GM21381 (cell line): Measurements from ENCODE around the gene FGB.

Experiments used
- ATAC-seq: cut with Tn5 transposase; IDR thresholded peaks from one replicate; pipeline ENCODE4 v1.9.1; 2021; ENCODE audit warnings: mild to moderate bottlenecking, moderate library complexity; ENCODE audit not compliant: unreplicated experiment

The FGB gene

DNA sequence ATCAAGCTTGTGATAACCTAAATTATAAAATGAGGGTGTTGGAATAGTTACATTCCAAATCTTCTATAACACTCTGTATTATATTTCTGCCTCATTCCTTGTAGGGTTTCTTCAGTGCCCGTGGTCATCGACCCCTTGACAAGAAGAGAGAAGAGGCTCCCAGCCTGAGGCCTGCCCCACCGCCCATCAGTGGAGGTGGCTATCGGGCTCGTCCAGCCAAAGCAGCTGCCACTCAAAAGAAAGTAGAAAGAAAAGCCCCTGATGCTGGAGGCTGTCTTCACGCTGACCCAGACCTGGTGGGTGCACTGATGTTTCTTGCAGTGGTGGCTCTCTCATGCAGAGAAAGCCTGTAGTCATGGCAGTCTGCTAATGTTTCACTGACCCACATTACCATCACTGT, 2.9 kb downstream of the FGB start:
- no peak for ATAC-seq

DNA sequence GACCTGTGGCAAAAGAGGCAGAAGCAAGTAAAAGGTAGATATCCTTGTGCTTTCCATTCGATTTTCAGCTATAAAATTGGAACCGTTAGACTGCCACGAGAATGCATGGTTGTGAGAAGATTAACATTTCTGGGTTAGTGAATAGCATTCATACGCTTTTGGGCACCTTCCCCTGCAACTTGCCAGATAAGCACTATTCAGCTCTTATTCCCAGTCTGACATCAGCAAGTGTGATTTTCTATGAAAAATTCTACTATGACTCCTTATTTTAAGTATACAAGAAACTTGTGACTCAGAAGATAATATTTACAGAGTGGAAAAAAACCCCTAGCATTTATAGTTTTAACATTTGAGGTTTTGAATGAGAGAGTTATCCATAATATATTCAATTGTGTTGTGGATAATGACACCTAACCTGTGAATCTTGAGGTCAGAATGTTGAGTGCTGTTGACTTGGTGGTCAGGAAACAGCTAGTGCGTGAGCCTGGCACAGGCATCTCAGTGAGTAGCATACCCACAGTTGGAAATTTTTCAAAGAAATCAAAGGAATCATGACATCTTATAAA, 3.9 kb downstream of the FGB start:
- no peak for ATAC-seq

DNA sequence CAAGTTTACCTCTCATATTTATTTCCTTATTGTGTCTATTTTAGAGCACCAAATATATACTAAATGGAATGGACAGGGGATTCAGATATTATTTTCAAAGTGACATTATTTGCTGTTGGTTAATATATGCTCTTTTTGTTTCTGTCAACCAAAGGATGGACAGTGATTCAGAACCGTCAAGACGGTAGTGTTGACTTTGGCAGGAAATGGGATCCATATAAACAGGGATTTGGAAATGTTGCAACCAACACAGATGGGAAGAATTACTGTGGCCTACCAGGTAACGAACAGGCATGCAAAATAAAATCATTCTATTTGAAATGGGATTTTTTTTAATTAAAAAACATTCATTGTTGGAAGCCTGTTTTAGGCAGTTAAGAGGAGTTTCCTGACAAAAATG, 6.2 kb downstream of the FGB start:
- no peak for ATAC-seq

DNA sequence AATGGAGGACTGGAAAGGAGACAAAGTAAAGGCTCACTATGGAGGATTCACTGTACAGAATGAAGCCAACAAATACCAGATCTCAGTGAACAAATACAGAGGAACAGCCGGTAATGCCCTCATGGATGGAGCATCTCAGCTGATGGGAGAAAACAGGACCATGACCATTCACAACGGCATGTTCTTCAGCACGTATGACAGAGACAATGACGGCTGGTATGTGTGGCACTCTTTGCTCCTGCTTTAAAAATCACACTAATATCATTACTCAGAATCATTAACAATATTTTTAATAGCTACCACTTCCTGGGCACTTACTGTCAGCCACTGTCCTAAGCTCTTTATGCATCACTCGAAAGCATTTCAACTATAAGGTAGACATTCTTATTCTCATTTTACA, 6.8 kb downstream of the FGB start:
- no peak for ATAC-seq

DNA sequence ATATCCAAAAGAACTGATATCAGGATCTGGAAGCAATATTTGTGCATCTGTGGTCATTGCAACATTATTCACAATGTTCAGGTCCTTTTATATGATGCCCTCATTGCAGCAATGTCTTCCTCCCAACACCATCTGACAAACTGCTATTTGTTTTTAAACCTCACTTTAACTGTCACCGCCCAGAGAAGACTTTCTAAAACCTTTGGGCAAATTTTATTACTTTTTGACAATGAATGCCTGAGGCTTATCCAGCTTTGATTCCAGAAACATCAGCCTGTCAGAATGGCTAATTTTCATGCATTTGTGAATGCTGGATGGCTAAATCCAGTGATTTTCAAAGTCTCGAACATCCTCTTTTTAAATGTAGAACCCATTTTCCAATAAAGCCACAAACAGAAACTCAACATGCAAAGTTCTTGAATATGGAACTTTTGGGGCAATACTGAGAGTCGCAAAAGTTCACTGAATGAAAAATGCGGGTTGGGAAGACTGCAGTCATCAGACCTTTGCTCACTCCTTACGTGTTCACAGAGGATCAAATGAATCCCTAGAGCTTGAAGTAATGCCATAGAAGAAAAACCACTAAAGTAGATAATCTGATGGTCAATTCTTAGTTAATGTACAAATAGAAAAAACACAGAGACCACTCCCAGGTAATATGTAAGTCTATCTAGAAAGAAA, 10.5 kb downstream of the FGB start:
- ATAC-seq, result no peak

DNA sequence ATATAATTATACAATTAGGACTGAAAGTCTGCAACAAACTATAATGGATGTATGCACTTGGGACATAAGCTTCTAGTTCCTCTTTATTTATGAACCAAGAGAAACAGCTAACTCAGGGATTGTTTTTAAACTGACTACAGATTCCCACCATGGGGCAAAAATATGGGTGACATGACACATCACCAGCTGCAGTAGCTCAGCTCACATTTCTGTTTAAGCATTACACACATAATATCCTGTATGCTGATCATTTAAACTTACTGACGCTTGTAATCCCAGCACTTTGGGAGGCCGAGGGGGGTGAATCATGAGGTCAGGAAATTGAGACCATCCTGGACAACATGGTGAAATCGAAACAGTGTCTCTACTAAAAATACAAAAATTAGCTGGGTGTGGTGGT, 11.5 kb downstream of the FGB start:
- ATAC-seq, result no peak

DNA sequence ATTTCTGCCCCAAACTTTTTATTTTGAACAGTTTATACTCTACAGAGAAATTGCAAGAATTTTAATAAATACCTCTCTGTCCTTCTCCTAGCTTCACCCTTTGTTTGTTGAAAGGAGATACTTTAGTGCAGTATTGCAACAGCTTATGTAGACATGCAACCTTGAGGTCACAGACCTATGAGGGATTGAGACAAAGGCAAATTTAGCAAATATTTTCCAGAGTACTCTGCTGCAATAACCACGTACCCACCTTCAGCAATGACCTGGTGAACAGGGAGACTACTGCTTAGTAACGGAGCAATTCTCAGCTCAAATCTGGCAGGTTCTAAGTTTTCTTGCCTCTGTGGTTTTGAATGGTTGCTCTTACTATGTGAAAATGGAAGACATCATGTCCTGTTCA, 14.5 kb downstream of the FGB start:
- no peak for ATAC-seq

DNA sequence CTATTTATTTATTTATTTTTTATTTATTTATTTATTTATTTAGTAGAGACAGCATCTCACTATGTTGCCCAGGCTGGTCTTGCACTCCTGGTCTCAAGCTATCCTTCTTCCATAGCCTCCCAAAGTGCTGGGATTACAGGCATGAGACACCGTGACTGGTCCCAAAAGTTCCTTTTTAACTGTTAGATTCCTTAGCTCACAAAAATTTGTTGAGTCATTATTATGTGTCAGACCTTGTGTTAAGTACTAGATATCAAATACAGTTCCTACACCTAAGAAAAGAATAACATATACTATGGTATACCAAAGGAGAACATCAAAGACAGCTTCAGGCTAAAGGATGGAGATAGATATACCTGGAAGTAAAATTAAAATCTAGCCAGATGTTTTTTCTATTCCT, 16.1 kb downstream of the FGB start:
- ATAC-seq, result no peak

DNA sequence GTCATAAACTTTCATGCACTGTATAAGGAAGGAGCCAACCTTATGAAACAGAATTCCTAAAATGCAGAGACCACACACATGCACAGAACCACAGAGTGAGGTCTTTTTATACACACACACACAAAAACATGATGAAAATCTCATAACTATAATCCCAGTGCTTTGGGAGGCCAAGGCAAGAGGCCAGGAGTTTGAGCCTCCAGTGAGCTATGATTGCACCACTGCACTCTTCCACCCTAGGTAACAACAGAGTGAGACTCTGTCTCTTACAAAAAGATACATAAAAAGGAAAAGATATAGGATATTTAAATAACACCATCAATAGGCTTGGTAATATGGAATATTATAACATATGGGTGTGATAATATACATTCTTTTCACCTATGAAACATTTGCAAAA, 17.1 kb downstream of the FGB start:
- ATAC-seq, result no peak

DNA sequence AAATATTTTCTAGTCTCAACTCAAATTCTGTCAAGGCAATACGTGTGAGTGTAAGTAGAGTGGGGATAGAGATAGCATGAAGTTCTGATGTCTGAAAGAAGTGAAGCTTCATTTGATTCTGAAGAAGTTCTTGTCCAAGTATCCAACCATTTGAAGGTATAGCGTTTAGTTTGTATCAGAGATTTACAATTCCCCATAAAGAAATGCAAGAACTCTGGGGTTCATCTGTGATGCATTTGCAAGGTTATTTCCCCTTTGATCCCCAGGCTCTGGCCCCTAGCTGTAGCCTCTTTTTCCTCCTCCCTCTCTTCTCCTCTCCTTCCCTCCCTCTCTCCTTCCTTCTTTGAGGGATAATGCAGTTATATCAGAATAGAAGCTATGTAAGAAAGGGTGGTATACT, 19.9 kb downstream of the FGB start:
- ATAC-seq, result no peak

DNA sequence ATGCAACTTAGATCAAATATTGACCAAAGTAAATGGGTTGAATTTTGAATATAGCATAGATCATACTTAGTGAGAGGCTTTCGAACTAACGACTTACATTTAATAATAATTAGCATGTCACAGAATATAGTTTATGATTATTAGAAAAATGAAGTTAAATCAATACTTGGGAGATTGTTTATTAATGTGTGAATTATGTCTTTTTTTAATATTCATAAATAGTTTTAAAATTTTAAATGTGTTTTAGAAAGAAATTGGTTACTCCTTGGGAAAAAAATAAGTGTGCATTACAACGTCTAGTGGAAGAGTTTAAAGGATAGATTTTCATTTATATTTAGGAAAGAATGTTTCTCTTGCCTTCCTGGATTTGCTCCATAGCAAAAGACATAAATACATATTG, 20.4 kb downstream of the FGB start:
- no peak for ATAC-seq

DNA sequence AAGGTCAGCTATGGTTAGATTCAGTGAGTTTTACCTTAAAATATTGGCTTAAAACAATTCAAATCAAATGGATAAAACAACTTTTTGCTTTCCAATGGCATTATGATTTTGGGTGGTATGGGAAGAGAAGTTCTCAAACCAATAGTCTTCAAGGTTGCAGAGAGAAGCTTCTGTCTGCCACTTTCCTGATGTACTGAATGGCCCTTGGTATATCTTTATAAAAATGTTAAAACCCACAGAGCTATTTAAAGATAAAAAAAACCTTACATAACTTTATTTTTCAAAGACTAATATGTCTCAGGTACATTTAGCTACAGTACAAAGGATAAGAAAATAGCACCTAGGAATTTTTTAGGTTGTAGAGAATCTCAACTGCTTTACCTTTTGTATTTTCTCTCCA, 20.9 kb downstream of the FGB start:
- ATAC-seq, result no peak

DNA sequence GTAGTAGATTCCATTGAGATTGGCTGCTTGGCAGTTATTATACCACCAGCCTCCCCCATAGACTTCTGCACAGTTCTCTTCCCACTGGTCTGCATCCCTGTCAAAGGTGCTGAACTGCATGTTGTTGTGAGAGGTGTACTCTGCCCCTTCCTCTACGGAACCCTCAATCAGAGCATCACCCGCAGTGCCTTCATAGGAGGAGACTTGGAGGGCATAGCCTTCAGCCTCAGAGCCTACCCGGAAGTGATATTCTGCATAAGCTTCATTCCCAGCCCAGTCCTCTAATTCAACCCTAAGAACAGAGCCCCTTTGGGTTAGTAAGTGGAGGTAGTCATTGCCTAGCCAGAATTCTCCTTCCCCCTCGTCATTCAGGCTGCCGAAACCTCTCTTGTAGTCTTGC, 21.4 kb downstream of the FGB start:
- ATAC-seq, result no peak

DNA sequence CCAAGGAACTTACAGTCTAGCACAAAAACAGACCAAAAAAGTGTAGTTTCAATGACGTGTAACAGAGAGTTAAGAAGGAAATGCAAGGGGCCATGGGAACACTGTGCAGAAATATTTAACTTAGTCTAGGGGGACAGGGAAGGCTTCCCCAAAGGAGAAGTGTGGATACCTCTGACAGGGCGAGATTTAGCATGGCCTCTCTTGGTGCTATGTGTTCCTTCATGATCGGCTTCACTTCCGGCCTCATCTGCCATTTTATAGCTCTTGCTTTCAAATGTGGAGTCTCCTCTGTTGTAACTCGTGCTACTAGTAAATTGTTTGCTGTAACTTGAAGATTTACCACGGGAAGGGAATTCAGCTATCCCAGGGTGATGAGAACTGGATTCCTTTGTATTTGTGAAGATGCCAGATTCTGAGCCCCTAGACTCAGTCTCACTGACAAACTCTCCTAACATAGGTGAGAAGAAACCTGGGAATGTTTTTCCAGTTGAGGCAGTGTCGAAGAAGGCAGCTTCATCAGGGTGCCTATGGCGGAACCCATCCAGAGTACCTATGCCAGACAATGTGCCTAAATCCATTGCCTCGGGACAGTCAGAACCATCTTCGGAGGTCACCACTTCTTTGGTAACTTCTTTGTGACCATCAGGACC, 22.7 kb downstream of the FGB start:
- no peak for ATAC-seq

DNA sequence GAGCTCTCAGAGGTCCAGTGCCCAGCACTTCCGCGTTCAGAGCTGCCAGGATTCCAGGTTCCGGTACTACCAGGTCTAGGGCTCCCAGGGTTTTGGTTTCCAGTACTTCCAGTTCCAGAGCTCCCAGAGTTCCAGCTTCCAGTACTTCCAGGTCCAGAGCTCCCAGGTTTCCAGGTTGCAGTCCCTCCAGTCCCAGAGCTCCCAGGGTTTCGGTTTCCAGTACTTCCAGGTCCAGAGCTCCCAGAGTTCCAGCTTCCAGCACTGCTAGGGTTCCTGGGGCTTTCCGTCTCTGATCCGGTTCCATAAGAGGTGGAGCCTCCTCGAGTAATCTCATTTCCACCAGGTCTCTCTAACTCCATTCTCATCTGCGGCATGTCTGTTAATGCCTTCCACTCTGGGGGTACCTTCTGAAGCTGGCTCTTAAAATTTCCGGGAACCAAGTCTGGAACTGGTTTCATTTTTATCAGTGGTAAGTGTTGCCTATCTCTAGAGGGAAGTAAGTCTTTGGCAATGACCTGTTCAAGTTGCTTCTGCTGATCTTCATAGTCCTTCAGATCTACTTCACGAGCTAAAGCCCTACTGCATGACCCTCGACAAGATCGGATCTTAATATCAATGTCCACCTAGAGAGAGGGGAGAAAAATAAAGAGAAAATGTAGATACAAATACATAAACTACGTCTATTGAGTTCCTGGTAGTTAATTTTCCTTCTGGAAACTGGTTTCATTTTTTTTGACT, 23.7 kb downstream of the FGB start:
- no peak for ATAC-seq

DNA sequence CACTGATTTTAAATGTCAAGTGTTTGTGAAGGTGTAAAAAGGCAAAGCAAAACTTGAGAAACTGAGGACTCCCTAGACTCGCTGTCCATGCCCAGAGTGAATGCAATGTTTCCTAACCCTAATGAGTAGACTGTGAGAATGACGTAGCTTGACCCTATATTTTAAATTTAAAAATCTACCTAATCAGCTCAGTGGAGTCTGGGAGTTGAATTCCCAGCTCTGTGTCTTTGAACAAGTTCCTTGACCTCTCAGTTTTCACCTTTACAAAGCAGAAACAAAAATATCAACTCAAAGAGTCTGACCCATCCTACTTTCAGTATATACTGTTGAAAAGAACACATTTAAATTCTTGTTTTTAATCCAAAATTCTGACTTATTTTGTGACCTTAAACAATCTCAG, 25.4 kb downstream of the FGB start:
- no peak for ATAC-seq

DNA sequence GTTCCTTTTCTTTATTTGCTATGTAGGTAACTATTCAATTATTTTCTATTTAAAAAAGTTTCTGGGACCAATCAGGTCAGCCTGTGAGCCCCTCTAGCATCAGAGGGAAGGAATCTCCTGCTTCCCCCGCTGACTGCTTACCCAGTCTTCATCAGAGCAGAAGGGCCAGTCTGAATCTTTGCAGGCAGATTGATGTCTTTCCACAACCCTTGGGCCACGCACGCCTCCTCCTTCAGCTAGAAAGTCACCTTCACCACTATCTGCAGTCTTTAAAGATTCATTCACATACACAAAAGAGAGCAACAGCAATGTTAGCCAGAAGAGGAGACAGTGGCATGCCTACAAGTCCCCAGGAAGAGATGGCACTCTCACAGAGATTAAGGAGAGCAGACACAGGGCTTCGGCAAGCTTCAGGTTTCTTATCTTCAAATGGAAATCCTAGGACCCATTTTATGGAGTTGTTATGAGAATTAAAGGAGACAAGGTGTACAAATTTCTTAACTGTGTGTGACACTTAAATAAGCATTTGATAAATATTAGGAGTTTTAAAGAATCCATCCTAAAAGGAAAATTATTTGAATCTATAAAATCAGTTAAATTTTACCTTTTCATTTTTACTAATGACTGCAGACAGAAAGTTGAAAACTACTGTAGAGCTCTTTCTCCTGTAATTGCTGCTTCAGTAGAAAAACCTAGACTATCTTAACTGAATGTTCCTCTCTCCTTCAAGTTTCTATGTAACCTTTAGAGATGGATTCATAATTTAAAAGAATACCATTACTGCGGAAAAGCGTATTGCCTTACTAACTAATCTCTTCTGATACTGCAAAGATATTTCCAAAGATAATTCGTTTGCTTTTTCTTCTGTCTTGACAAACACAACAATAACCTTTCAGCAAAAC, 26.7 kb downstream of the FGB start:
- no peak for ATAC-seq

DNA sequence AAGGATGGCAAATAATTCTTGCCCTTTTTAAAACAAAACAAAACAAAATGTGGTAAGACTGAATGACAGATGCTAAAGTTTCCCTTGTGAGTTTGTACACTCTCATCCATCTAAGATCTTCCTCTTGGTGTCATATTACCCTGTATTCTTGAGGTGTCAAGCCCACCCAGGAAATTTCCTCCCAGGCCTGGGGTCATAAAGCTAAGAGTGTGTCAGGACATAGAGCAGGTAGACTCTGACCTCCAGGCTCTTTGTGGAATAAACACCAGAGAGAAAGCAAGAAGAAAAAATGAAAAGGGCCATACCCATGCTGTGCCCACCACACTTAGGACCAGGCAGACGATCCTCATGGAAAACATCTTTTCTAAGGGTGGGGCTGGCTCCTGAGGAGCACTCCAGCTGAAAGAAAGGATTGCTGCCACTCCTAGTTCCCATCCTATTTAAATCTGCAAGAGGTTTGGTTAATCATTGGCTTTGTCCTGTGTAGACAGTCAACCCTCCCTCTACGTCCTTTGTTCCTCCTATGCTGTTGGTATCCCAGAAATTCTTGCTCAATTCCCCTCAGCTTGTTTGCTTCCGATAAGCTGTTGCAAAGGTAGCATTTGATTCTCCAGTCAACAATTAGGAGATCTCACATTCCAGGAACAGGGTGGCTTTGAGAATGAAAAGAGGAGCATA, 27.7 kb downstream of the FGB start, which contains the start of gene FGA:
FGA (minus strand) TSS at position 414 of the 678 bp plus-strand sequence; CDS start at position 359, 55 bp downstream.
- no peak for ATAC-seq

DNA sequence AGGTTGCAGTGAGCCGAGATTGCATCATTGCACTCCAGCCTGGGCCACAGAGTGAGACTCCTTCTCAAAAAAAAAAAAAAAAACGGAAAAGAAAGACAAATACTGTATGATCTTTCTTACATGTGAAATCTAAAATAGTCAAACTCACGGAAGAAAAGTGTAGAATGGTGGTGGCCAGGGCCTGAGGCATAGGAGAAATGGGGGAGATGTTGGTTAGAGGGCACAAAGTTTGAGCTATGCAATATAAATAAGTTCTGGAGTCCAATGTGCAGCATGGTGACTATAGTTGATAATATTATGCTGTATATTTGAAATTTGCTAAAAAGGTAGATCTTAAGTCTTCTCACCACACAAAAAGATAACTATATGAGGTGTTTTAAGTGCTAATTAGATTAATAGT, 29.1 kb downstream of the FGB start:
- no peak for ATAC-seq

DNA sequence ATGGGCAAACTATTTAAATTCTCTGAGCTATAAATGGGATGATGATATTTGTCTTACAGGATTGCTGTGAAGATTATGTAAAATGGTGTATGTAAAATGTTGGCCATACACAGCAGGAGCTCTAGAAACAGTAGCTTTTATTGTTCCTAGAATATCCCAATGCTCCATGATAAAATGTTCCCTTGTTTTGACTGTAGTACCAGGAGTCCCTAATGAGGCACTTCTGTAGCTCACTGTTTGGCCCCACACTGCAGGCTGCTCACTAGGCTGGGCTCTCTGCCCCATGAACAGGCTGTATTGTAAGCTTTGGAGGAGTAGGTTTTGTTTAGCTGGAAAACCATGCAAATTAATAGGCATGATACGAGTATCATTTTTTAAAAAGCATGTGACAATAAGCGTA, 31.1 kb downstream of the FGB start:
- ATAC-seq, result no peak
